Common myeloid progenitor, CD34-positive (primary cell): ENCODE data around the gene SEMA6B.
A peak's percentile ranks its signal among the peaks of the same experiment; 100 is the strongest.

Experiments
- CTCF ChIA-PET: fragments of 350-600 bp; sonication (Branson Sonifier 250); formaldehyde crosslinking; loops from one replicate; lab custom pipeline; 2021; ENCODE audit warnings: antibody characterized with exemption; lab: Charles Lee
- POLR2A ChIA-PET: fragments of 350-600 bp; sonication (Branson Sonifier 250); formaldehyde crosslinking; loops from one replicate; lab custom pipeline; 2021; ENCODE audit warnings: antibody characterized with exemption; lab: Charles Lee
- DNase-seq, 3 donors: peaks; one replicate each; pipeline versions ENCODE4 v3.0.0 to v3.0.0-alpha.2; 2013
- H3K27ac ChIP-seq, 2 experiments: 1 replicate in 1 of 2; 2 replicates in 1 of 2; pipeline ENCODE4 v1.7.0; 2013; ENCODE audit warnings: inconsistent platforms in 2 of 2, low read length in 2 of 2, mild to moderate bottlenecking in 2 of 2, low read depth in 1 of 2, moderate library complexity in 1 of 2; ENCODE audit not compliant: severe bottlenecking in 2 of 2, insufficient read depth in 1 of 2, poor library complexity in 1 of 2
- H3K27me3 ChIP-seq, 5 experiments: replicated peaks in 2 of 5; 1 replicate in 3 of 5; 2 replicates in 2 of 5; pipeline versions ENCODE4 v1.6.1 to v1.7.0; 2013; ENCODE audit warnings: low read length in 4 of 5, mild to moderate bottlenecking in 2 of 5, moderate library complexity in 2 of 5, inconsistent platforms in 1 of 5; ENCODE audit not compliant: insufficient read depth in 5 of 5, control insufficient read depth in 4 of 5
- H3K36me3 ChIP-seq, 4 experiments: 1 replicate in 2 of 4; 2 replicates in 2 of 4; pipeline versions ENCODE4 v1.6.1 to v1.7.0; 2013; ENCODE audit warnings: low read length in 3 of 4, control low read depth in 1 of 4, mild to moderate bottlenecking in 1 of 4; ENCODE audit not compliant: control insufficient read depth in 4 of 4, insufficient read depth in 4 of 4
- H3K4me1 ChIP-seq, 4 experiments: 1 replicate in 3 of 4; 2 replicates in 1 of 4; pipeline versions ENCODE4 v1.6.1 to v1.7.1; 2013; ENCODE audit warnings: low read length in 3 of 4, mild to moderate bottlenecking in 3 of 4, control low read depth in 1 of 4, inconsistent platforms in 1 of 4, moderate library complexity in 1 of 4; ENCODE audit not compliant: control insufficient read depth in 4 of 4, insufficient read depth in 4 of 4; ENCODE audit errors: control extremely low read depth in 1 of 4
- H3K4me3 ChIP-seq, 7 experiments: 1 replicate in 4 of 7; 2 replicates in 3 of 7; pipeline versions ENCODE4 v1.5.1 to v1.7.0; 2013; ENCODE audit warnings: mild to moderate bottlenecking in 7 of 7, low read length in 6 of 7, moderate library complexity in 6 of 7, inconsistent platforms in 2 of 7, low read depth in 2 of 7, control low read depth in 1 of 7; ENCODE audit not compliant: insufficient read depth in 4 of 7, control insufficient read depth in 1 of 7; ENCODE audit errors: extremely low read depth in 1 of 7
- H3K9me3 ChIP-seq, 5 experiments: 1 replicate in 4 of 5; 2 replicates in 1 of 5; pipeline versions ENCODE4 v1.6.1 to v1.7.1; 2013; ENCODE audit warnings: low read length in 4 of 5, mild to moderate bottlenecking in 2 of 5, inconsistent platforms in 1 of 5, low read depth in 1 of 5, moderate library complexity in 1 of 5; ENCODE audit not compliant: control insufficient read depth in 4 of 5, insufficient read depth in 2 of 5; ENCODE audit errors: control extremely low read depth in 1 of 5
- WGBS: methylation state at CpG from one replicate; pipeline ENCODE4 v1.1.5; 2013; ENCODE audit not compliant: insufficient coverage; 5-methylcytosine and 5-hydroxymethylcytosine counted together

The SEMA6B gene

GRCh38 chr19:4575267-4576015, 16.0 kb upstream of the SEMA6B start:
- peak in 2 of 3 donors; percentile 48 to 53 for DNase-seq
- POLR2A ChIA-PET, result interaction anchor here (1.1 kb wide), 1 partner anchor 61 kb away, joined by 6 read pairs; no protein-coding TSS in a partner anchor
- Histone ChIP-seq H3K27ac (no peak overlapping the region), H3K4me1 (peaks cover 0 to 6% (median 4%) of the 10 kb centered on the region in 4 experiments), H3K4me3 (no peak overlapping the region), H3K9me3 (no peaks in the 10 kb centered on the region), H3K36me3 (no peaks in the 10 kb centered on the region), H3K27me3 (peaks cover 0 to 61% (median 8%) of the 10 kb centered on the region in 5 experiments)
- CTCF ChIA-PET, result interaction anchor here (0.9 to 3.6 kb wide), 14 partner anchors 9 to 84 kb away, joined by 3 to 36 read pairs (median 6); partner anchors contain the start of gene PLIN5
- WGBS, result 21% methylated on average over 18 of the region's 19 CpGs

GRCh38 chr19:4573682-4574081, 14.2 kb upstream of the SEMA6B start:
- POLR2A ChIA-PET, result no interaction called here
- no peak overlapping the region for H3K27ac ChIP-seq
- 85% methylated on average over 5 of the region's 6 CpGs for WGBS
- H3K9me3 ChIP-seq, result no peaks in the 10 kb centered on the region
- CTCF ChIA-PET, result interaction anchor here (0.8 to 1.6 kb wide), 8 partner anchors 11 to 64 kb away, joined by 3 to 6 read pairs (median 3); no protein-coding TSS in a partner anchor
- H3K4me1 ChIP-seq, result peaks cover 0 to 6% (median 1%) of the 10 kb centered on the region in 4 experiments
- no peaks in the 10 kb centered on the region for H3K36me3 ChIP-seq
- no peak for DNase-seq
- peaks cover 0 to 44% (median 2%) of the 10 kb centered on the region in 5 experiments for H3K27me3 ChIP-seq
- H3K4me3 ChIP-seq, result no peak overlapping the region

GRCh38 chr19:4571305-4571917, 11.9 kb upstream of the SEMA6B start:
- CTCF ChIA-PET, result interaction anchor here (0.8 to 5.9 kb wide), 7 partner anchors 8 to 66 kb away, joined by 3 to 46 read pairs (median 5); no protein-coding TSS in a partner anchor
- Histone ChIP-seq H3K4me3 (no peak overlapping the region), H3K9me3 (no peaks in the 10 kb centered on the region), H3K27ac (no peak overlapping the region), H3K27me3 (peaks cover 0 to 27% (median 0%) of the 10 kb centered on the region in 5 experiments), H3K4me1 (peaks cover 0 to 6% (median 1%) of the 10 kb centered on the region in 4 experiments), H3K36me3 (no peaks in the 10 kb centered on the region)
- 81% methylated on average over 19 of the region's 22 CpGs for WGBS
- POLR2A ChIA-PET, result interaction anchor here (0.6 kb wide), 1 partner anchor 275 kb away, joined by 3 read pairs; no protein-coding TSS in a partner anchor
- DNase-seq, result no peak

GRCh38 chr19:4570916-4571304, 11.4 kb upstream of the SEMA6B start:
- H3K27me3 ChIP-seq, result peaks cover 0 to 22% (median 0%) of the 10 kb centered on the region in 5 experiments
- ChIA-PET CTCF (interaction anchor here (0.6 to 5.9 kb wide), 8 partner anchors 8 to 66 kb away, joined by 3 to 46 read pairs (median 4); no protein-coding TSS in a partner anchor), POLR2A (interaction anchor here (0.6 kb wide), 1 partner anchor 275 kb away, joined by 3 read pairs; no protein-coding TSS in a partner anchor)
- no peak overlapping the region for H3K4me3 ChIP-seq
- no peak overlapping the region for H3K27ac ChIP-seq
- peaks cover 0 to 6% (median 1%) of the 10 kb centered on the region in 4 experiments for H3K4me1 ChIP-seq
- H3K36me3 ChIP-seq, result no peaks in the 10 kb centered on the region
- H3K9me3 ChIP-seq, result no peaks in the 10 kb centered on the region
- no peak for DNase-seq
- WGBS, result 90% methylated on average over 5 of the region's 5 CpGs

- peaks cover 0 to 17% (median 0%) of the 10 kb centered on the region in 5 experiments for H3K27me3 ChIP-seq
- no peaks in the 10 kb centered on the region for H3K9me3 ChIP-seq
- H3K4me3 ChIP-seq, result no peak overlapping the region
- WGBS, result 97% methylated on average over 10 of the region's 11 CpGs
- CTCF ChIA-PET, result interaction anchor here (0.6 to 5.9 kb wide), 9 partner anchors 9 to 97 kb away, joined by 3 to 46 read pairs (median 4); no protein-coding TSS in a partner anchor
- no peaks in the 10 kb centered on the region for H3K36me3 ChIP-seq
- H3K4me1 ChIP-seq, result peaks cover 0 to 6% (median 0%) of the 10 kb centered on the region in 4 experiments
- no peak for DNase-seq
- H3K27ac ChIP-seq, result no peak overlapping the region
- POLR2A ChIA-PET, result interaction anchor here (0.6 kb wide), 1 partner anchor 276 kb away, joined by 3 read pairs; no protein-coding TSS in a partner anchor
Measured at GRCh38 chr19:4570402-4570801, 10.9 kb upstream of the SEMA6B start.

- DNase-seq, result peak in 2 of 3 donors; percentile 56 to 62
- Histone ChIP-seq H3K27ac (no peak overlapping the region), H3K36me3 (no peaks in the 10 kb centered on the region), H3K27me3 (peaks cover 0 to 4% (median 0%) of the 10 kb centered on the region in 5 experiments), H3K4me1 (peaks cover 0 to 5% (median 2%) of the 10 kb centered on the region in 4 experiments), H3K4me3 (no peak overlapping the region), H3K9me3 (no peaks in the 10 kb centered on the region)
- ChIA-PET POLR2A (interaction anchor here (1.0 kb wide), 1 partner anchor 189 kb away, joined by 3 read pairs; no protein-coding TSS in a partner anchor), CTCF (interaction anchor here (0.6 to 5.9 kb wide), 5 partner anchors 9 to 68 kb away, joined by 3 to 46 read pairs (median 3); no protein-coding TSS in a partner anchor)
- 30% methylated on average over 3 of the region's 7 CpGs for WGBS
Measured at GRCh38 chr19:4568886-4569285, 9.4 kb upstream of the SEMA6B start.
